Ovary (tissue), 3 donors: ENCODE results near the gene PTPN9.

Source experiments
- CTCF ChIP-seq, 3 donors: fragments of 450-650 bp in 2 of 3; fragments of 200-600 bp in 1 of 3; IDR thresholded peaks; one replicate each; pipeline versions ENCODE4 v1.5.1 to v1.8.0; 2016 to 2022; ENCODE audit warnings: antibody characterized with exemption in 3 of 3, mild to moderate bottlenecking in 1 of 3
- EP300 ChIP-seq: sonication (generic); formaldehyde crosslinking; IDR thresholded peaks from one replicate; pipeline ENCODE4 v1.6.1; 2017; ENCODE audit warnings: antibody characterized with exemption
- donor health status: DM: no; HTN: no; CAD: no.

- TF ChIP-seq CTCF (IDR thresholded peaks at IDR 0.05): no peak
- TF ChIP-seq EP300: no peak
These were observed 133.0 kb downstream of the PTPN9 start for GRCh38 chr15:75446151-75446550.
